ENCODE data around the gene MFSD6. TPM values are rescaled to one million over a fixed set of nuclear protein-coding genes. Genes with fewer than 3 reads are reported as not detected.

Gene MFSD6
- total and polyA plus RNA-seq, 9 donors: 7.7 to 68.1 (median 11.8) TPM

- WGBS, 3 donors: 49 to 63% (median 60%) methylated on average over 7 of the region's 7 CpGs
- no peaks in the 10 kb centered on the region for H3K9me3 ChIP-seq
- peaks cover 1% of the 10 kb centered on the region for H3K4me1 ChIP-seq (ENCODE audit: insufficient read depth)
- no peaks in the 10 kb centered on the region for H3K27me3 ChIP-seq
- no peaks in the 10 kb centered on the region for H3K36me3 ChIP-seq
- intact Hi-C loops (cut with DNase I): no loop called here
- no peak overlapping the region for H3K27ac ChIP-seq
- TF ChIP-seq POLR2A (IDR thresholded peaks at IDR 0.05): no peak
- TF ChIP-seq, protein P1, sequence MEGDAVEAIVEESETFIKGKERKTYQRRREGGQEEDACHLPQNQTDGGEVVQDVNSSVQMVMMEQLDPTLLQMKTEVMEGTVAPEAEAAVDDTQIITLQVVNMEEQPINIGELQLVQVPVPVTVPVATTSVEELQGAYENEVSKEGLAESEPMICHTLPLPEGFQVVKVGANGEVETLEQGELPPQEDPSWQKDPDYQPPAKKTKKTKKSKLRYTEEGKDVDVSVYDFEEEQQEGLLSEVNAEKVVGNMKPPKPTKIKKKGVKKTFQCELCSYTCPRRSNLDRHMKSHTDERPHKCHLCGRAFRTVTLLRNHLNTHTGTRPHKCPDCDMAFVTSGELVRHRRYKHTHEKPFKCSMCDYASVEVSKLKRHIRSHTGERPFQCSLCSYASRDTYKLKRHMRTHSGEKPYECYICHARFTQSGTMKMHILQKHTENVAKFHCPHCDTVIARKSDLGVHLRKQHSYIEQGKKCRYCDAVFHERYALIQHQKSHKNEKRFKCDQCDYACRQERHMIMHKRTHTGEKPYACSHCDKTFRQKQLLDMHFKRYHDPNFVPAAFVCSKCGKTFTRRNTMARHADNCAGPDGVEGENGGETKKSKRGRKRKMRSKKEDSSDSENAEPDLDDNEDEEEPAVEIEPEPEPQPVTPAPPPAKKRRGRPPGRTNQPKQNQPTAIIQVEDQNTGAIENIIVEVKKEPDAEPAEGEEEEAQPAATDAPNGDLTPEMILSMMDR (IDR thresholded peaks at IDR 0.05): no peak
- no peak for TF ChIP-seq EP300 (IDR thresholded peaks at IDR 0.05)
- DNase-seq: peak in 1 of 5 donors; percentile 39
- H3K4me3 ChIP-seq: no peak overlapping the region
Measured at GRCh38 chr2:190500054-190500502, 91.9 kb downstream of the MFSD6 start.

DNA sequence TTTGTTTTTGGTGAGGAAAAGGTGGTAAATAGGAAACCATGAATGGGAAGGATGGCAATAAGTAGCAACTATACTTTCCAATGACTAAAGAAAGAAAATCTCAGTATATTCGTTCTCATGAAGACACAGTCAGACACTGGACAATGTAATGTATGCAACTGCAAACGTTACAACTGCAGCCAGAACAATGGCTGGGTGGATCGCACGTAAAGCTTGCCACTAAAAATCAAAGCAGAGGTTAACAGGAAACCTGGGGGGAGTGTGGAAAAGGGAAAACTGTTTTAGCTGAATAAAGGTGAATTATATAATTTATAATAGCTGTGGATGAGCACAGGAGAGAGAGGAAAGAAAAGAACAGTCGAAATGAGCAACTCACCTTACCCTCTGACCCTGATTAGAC lies 93.1 kb downstream of the MFSD6 start:
- WGBS, 3 donors: 80 to 88% (median 86%) methylated on average over 5 of the region's 5 CpGs

GRCh38 chr2:190501702-190502407 lies 93.7 kb downstream of the MFSD6 start:
- TF ChIP-seq, protein P1 (IDR thresholded peaks at IDR 0.05): no peak
- TF ChIP-seq EP300 (IDR thresholded peaks at IDR 0.05): no peak
- 59 to 71% (median 63%) methylated on average over 3 of the region's 3 CpGs for WGBS, 3 donors
- H3K4me3 ChIP-seq: no peak overlapping the region
- no peaks in the 10 kb centered on the region for H3K36me3 ChIP-seq
- H3K9me3 ChIP-seq: no peaks in the 10 kb centered on the region
- no peak overlapping the region for H3K27ac ChIP-seq
- intact Hi-C loops (cut with DNase I): no loop called here
- peaks cover 1% of the 10 kb centered on the region for H3K4me1 ChIP-seq (ENCODE audit: insufficient read depth)
- H3K27me3 ChIP-seq: no peaks in the 10 kb centered on the region
- no peak for DNase-seq

More for the DNA sequence above, 93.1 kb downstream of the MFSD6 start:
- Histone ChIP-seq H3K36me3 (no peaks in the 10 kb centered on the region), H3K4me3 (no peak overlapping the region), H3K27me3 (no peaks in the 10 kb centered on the region), H3K4me1 (ENCODE audit: insufficient read depth) (peaks cover 1% of the 10 kb centered on the region), H3K9me3 (no peaks in the 10 kb centered on the region), H3K27ac (no peak overlapping the region)
- intact Hi-C loops (cut with DNase I): no loop called here
- TF ChIP-seq EP300 (IDR thresholded peaks at IDR 0.05) (no peak), POLR2A (IDR thresholded peaks at IDR 0.05) (no peak)
- TF ChIP-seq, protein P1 (IDR thresholded peaks at IDR 0.05): no peak
- DNase-seq: no peak

GRCh38 chr2:190503088-190503487 lies 94.9 kb downstream of the MFSD6 start:
- Histone ChIP-seq H3K4me3 (no peak overlapping the region), H3K4me1 (ENCODE audit: insufficient read depth) (peaks cover 1% of the 10 kb centered on the region), H3K27ac (no peak overlapping the region), H3K36me3 (no peaks in the 10 kb centered on the region), H3K27me3 (no peaks in the 10 kb centered on the region), H3K9me3 (no peaks in the 10 kb centered on the region)
- no peak for DNase-seq
- 84 to 91% (median 87%) methylated on average over 3 of the region's 3 CpGs for WGBS, 3 donors
- intact Hi-C loops (cut with DNase I): no loop called here
- TF ChIP-seq EP300 (IDR thresholded peaks at IDR 0.05): no peak
- TF ChIP-seq, protein P1 (IDR thresholded peaks at IDR 0.05): no peak
- no peak for TF ChIP-seq POLR2A (IDR thresholded peaks at IDR 0.05)

All from ovary (tissue), 9 donors.